HL-60 (cell line): ENCODE measurements around the gene ERCC1.

Experiments
- CTCF ChIP-seq: IDR thresholded peaks from one replicate; pipeline ENCODE4 v1.5.1; 2011; ENCODE audit warnings: low read length, control low read depth, inconsistent platforms; ENCODE audit not compliant: insufficient read depth
- GABPA ChIP-seq: IDR thresholded peaks from 2 replicates; pipeline ENCODE4 v1.6.1; 2012; ENCODE audit warnings: low read depth
- POLR2AphosphoS5 ChIP-seq: IDR thresholded peaks from 2 replicates; pipeline ENCODE4 v1.6.1; 2012; ENCODE audit warnings: low read depth
- REST ChIP-seq: IDR thresholded peaks from 2 replicates; pipeline ENCODE4 v1.6.1; 2012; ENCODE audit warnings: low read depth; ENCODE audit not compliant: insufficient replicate concordance

GRCh38 chr19:45471111-45471930 lies 47.6 kb upstream of the ERCC1 start:
- TF ChIP-seq REST (no peak), CTCF (no peak), GABPA (no peak), POLR2AphosphoS5 (no peak)
